ENCODE data around the gene EPM2AIP1. TPM values are rescaled to one million over a fixed set of nuclear protein-coding genes. Genes with fewer than 3 reads are reported as not detected.

The EPM2AIP1 gene
- total and polyA plus RNA-seq, 2 donors (not counting 3 experiments of a cell fraction or from before 2014, with no cell fraction given) = 5.4 to 15.1 TPM

DNA sequence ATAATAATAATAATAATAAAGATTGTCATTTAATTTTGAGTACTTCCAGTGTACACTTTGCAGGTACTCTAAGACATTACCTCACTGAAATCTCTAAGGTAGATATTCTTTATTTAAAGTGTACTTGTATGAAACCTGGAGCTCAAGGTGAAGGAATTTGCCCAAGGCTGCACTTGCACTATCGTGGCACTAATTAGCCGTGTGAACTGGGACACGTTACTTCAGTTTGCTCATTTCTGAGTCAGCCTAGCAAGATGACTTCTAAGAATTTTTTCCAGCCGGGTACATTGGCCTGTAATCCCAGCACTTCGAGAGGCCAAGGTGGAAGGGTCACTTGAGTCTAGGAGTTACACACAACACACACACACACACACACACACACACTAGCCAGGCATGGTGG lies 33.9 kb upstream of the EPM2AIP1 start:
- ChIA-PET CTCF (interaction anchor here (7.6 kb wide), 1 partner anchor 188 kb away, joined by 141 read pairs; no protein-coding TSS in a partner anchor), POLR2A (no interaction called here)
- Histone ChIP-seq H3K79me2 (ENCODE audit: control insufficient read depth, insufficient read depth, low read length) (no peaks in the 10 kb centered on the region), H3K27me3 (ENCODE audit: control insufficient read depth in 2 of 2, insufficient read depth in 2 of 2, low read length in 2 of 2) (no peaks in the 10 kb centered on the region), H3K4me3 (replicated peaks in 1 of 3; ENCODE audit: insufficient read depth in 1 of 3, low read depth in 1 of 3, low read length in 3 of 3) (no peak overlapping the region), H3K4me2 (ENCODE audit: insufficient read depth, low read length) (no peak overlapping the region), H2AFZ (ENCODE audit: low read depth, low read length) (no peak overlapping the region), H3K36me3 (ENCODE audit: control insufficient read depth in 2 of 2, extremely low read depth in 1 of 2, insufficient read depth in 2 of 2, low read length in 2 of 2) (peaks cover 13% of the 10 kb centered on the region in 2 experiments), H3K9me3 (replicated peaks; ENCODE audit: control insufficient read depth, insufficient read depth, low read length) (no peaks in the 10 kb centered on the region), H4K20me1 (replicated peaks; ENCODE audit: control insufficient read depth, extremely low read depth, insufficient read depth, low read length) (no peaks in the 10 kb centered on the region), H3K9ac (replicated peaks; ENCODE audit: extremely low read depth, insufficient read depth, low read length) (no peak overlapping the region), H3K27ac (ENCODE audit: insufficient read depth, low read depth, low read length) (no peak overlapping the region), H3K4me1 (ENCODE audit: control insufficient read depth, extremely low read depth, insufficient read depth, low read length) (no peaks in the 10 kb centered on the region), H3K9me1 (replicated peaks; ENCODE audit: control insufficient read depth, extremely low read depth, insufficient read depth, low read length) (no peaks in the 10 kb centered on the region)
- intact Hi-C loops (cut with micrococcal nuclease) = no loop called here
- FAIRE-seq = no peak
- TF ChIP-seq EZH2 (IDR thresholded peaks at IDR 0.05; ENCODE audit: borderline replicate concordance, low read depth, low read length, severe bottlenecking) = no peak
- no peak for TF ChIP-seq POLR2AphosphoS5 (IDR thresholded peaks at IDR 0.05; ENCODE audit: insufficient read depth, low read depth, low read length)
- no peak for TF ChIP-seq JUN (IDR thresholded peaks at IDR 0.05; ENCODE audit: borderline replicate concordance, insufficient read depth, insufficient read length, low read depth)
- TF ChIP-seq, protein P1, sequence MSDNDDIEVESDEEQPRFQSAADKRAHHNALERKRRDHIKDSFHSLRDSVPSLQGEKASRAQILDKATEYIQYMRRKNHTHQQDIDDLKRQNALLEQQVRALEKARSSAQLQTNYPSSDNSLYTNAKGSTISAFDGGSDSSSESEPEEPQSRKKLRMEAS (IDR thresholded peaks at IDR 0.05; ENCODE audit: insufficient read depth, insufficient read length) = no peak
- no peak for TF ChIP-seq FOS (IDR thresholded peaks at IDR 0.05; ENCODE audit: borderline replicate concordance, insufficient read depth, low read length)
- TF ChIP-seq, protein P2, sequence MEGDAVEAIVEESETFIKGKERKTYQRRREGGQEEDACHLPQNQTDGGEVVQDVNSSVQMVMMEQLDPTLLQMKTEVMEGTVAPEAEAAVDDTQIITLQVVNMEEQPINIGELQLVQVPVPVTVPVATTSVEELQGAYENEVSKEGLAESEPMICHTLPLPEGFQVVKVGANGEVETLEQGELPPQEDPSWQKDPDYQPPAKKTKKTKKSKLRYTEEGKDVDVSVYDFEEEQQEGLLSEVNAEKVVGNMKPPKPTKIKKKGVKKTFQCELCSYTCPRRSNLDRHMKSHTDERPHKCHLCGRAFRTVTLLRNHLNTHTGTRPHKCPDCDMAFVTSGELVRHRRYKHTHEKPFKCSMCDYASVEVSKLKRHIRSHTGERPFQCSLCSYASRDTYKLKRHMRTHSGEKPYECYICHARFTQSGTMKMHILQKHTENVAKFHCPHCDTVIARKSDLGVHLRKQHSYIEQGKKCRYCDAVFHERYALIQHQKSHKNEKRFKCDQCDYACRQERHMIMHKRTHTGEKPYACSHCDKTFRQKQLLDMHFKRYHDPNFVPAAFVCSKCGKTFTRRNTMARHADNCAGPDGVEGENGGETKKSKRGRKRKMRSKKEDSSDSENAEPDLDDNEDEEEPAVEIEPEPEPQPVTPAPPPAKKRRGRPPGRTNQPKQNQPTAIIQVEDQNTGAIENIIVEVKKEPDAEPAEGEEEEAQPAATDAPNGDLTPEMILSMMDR (IDR thresholded peaks at IDR 0.05; ENCODE audit: extremely low read depth in 1 of 2, insufficient read depth in 1 of 2, low read depth in 1 of 2, low read length in 2 of 2) = no peak
- TF ChIP-seq GATA2 (IDR thresholded peaks at IDR 0.05; ENCODE audit: insufficient read depth, insufficient read length, low read depth, low read length) = no peak
- no peak for TF ChIP-seq MYC (IDR thresholded peaks at IDR 0.05; ENCODE audit: low read depth, low read length)
- TF ChIP-seq POLR2A (IDR thresholded peaks at IDR 0.05; ENCODE audit: low read depth, low read length) = no peak
- no peak for DNase-seq (ENCODE audit: low read depth, low spot score)
- BruUV-seq (replicated peaks) = no TSS peak
- dilution Hi-C loops (cut with MboI; ENCODE audit: extremely low pct_ligation_motif_present, low sequenced_read_pairs) = no loop called here
